Inflammatory macrophage treated with lipopolysaccharide for 1 hour (primary cell): Measurements from ENCODE around the gene LMO1.
A peak's percentile ranks its signal among the peaks of the same experiment; 100 is the strongest.

Experiments used
- DNase-seq, 2 donors: peaks; one replicate each; pipeline ENCODE4 v3.0.0-alpha.2; 2020 to 2022

The LMO1 gene

GRCh38 chr11:8263109-8263768 lies 439 bp downstream of the LMO1 start:
- no peak for DNase-seq

GRCh38 chr11:8262552-8263108 lies 1.0 kb downstream of the LMO1 start:
- peak in 1 of 2 donors; percentile 11 for DNase-seq

GRCh38 chr11:8261921-8262551 lies 1.6 kb downstream of the LMO1 start:
- no peak for DNase-seq

- no peak for DNase-seq
Measured at GRCh38 chr11:8261291-8261690, 2.4 kb downstream of the LMO1 start.

- DNase-seq: no peak
Measured at GRCh38 chr11:8260202-8260966, 3.3 kb downstream of the LMO1 start.

- no peak for DNase-seq
Measured at GRCh38 chr11:8259306-8259959, 4.2 kb downstream of the LMO1 start.

GRCh38 chr11:8258784-8259183 lies 4.9 kb downstream of the LMO1 start:
- DNase-seq: peak; percentile 57 to 72

- no peak for DNase-seq
Measured at GRCh38 chr11:8258289-8258688, 5.4 kb downstream of the LMO1 start.

GRCh38 chr11:8257003-8257664 lies 6.5 kb downstream of the LMO1 start:
- no peak for DNase-seq

GRCh38 chr11:8256271-8257002 lies 7.2 kb downstream of the LMO1 start:
- no peak for DNase-seq

- no peak for DNase-seq
Measured at GRCh38 chr11:8253566-8253965, 10.1 kb downstream of the LMO1 start.

- no peak for DNase-seq
Measured at GRCh38 chr11:8252946-8253345, 10.7 kb downstream of the LMO1 start.

- no peak for DNase-seq
Measured at GRCh38 chr11:8252388-8252787, 11.3 kb downstream of the LMO1 start.

- DNase-seq: no peak
Measured at GRCh38 chr11:8251616-8252295, 11.9 kb downstream of the LMO1 start.

- no peak for DNase-seq
Measured at GRCh38 chr11:8250981-8251615, 12.6 kb downstream of the LMO1 start.

- no peak for DNase-seq
Measured at GRCh38 chr11:8250434-8250833, 13.2 kb downstream of the LMO1 start.

- DNase-seq: no peak
Measured at GRCh38 chr11:8249482-8249881, 14.2 kb downstream of the LMO1 start.

- no peak for DNase-seq
Measured at GRCh38 chr11:8248786-8249185, 14.9 kb downstream of the LMO1 start.

- DNase-seq: peak in 1 of 2 donors; percentile 51
Measured at GRCh38 chr11:8247312-8247711, 16.4 kb downstream of the LMO1 start.

- DNase-seq: no peak
Measured at GRCh38 chr11:8243458-8243857, 20.2 kb downstream of the LMO1 start.
